GM23248 (cell line): ENCODE measurements around the gene DENND2D. TPM values are rescaled to one million over a fixed set of nuclear protein-coding genes. Genes with fewer than 3 reads are reported as not detected.
A peak's percentile ranks its signal among the peaks of the same experiment; 100 is the strongest.

Experiments
- DNase-seq: peaks from one replicate; pipeline ENCODE4 v3.0.0-alpha.2; 2015
- H2AFZ ChIP-seq: fragments of 200-600 bp; sonication (generic); 2 replicates; pipeline ENCODE4 v1.6.1; 2016; ENCODE audit warnings: antibody characterized with exemption
- H3F3A ChIP-seq: fragments of 200-600 bp; sonication (generic); 2 replicates; pipeline ENCODE4 v1.6.1; 2016; ENCODE audit warnings: mild to moderate bottlenecking, antibody characterized with exemption, mixed run types; ENCODE audit not compliant: insufficient read depth
- H3K27ac ChIP-seq: fragments of 200-600 bp; sonication (generic); 2 replicates; pipeline ENCODE4 v1.5.1; 2016; ENCODE audit warnings: mild to moderate bottlenecking
- H3K27me3 ChIP-seq: fragments of 200-600 bp; sonication (generic); replicated peaks from 2 replicates; pipeline ENCODE4 v1.6.1; 2016; ENCODE audit warnings: mild to moderate bottlenecking; ENCODE audit not compliant: insufficient read depth
- H3K36me3 ChIP-seq: fragments of 200-600 bp; sonication (generic); 2 replicates; pipeline ENCODE4 v1.6.1; 2016; ENCODE audit warnings: low read depth, mild to moderate bottlenecking
- H3K4me1 ChIP-seq: fragments of 200-600 bp; sonication (generic); 2 replicates; pipeline ENCODE4 v1.6.1; 2016; ENCODE audit warnings: mild to moderate bottlenecking; ENCODE audit not compliant: insufficient read depth
- H3K4me2 ChIP-seq: fragments of 200-600 bp; sonication (generic); one replicate; pipeline ENCODE4 v1.6.1; 2016; ENCODE audit warnings: mild to moderate bottlenecking; ENCODE audit not compliant: unreplicated experiment
- H3K4me3 ChIP-seq: fragments of 200-600 bp; sonication (generic); 2 replicates; pipeline ENCODE4 v1.5.1; 2016; ENCODE audit warnings: mild to moderate bottlenecking
- H3K79me2 ChIP-seq: fragments of 200-600 bp; sonication (generic); 2 replicates; pipeline ENCODE4 v1.6.1; 2016; ENCODE audit warnings: mild to moderate bottlenecking; ENCODE audit not compliant: insufficient read depth
- H3K9ac ChIP-seq: fragments of 200-600 bp; sonication (generic); 2 replicates; pipeline ENCODE4 v1.6.1; 2016; ENCODE audit warnings: mild to moderate bottlenecking
- H3K9me2 ChIP-seq: fragments of 200-600 bp; sonication (generic); 2 replicates; pipeline ENCODE4 v1.6.1; 2016; ENCODE audit warnings: mixed run types, mild to moderate bottlenecking, moderate library complexity; ENCODE audit not compliant: insufficient read depth
- H3K9me3 ChIP-seq: fragments of 200-600 bp; sonication (generic); one replicate; pipeline ENCODE4 v1.6.1; 2017; ENCODE audit warnings: low read depth
- H4K20me1 ChIP-seq: fragments of 200-600 bp; sonication (generic); 2 replicates; pipeline ENCODE4 v1.6.0; 2016; ENCODE audit not compliant: insufficient read depth
- EZH2 ChIP-seq: fragments of 200-600 bp; sonication (generic); IDR thresholded peaks from 2 replicates; pipeline ENCODE4 v1.6.1; 2018; ENCODE audit warnings: antibody characterized with exemption, mild to moderate bottlenecking; ENCODE audit not compliant: insufficient read depth, poor library complexity, severe bottlenecking
- EZH2phosphoT487 ChIP-seq: fragments of 200-600 bp; sonication (generic); IDR thresholded peaks from 2 replicates; pipeline ENCODE4 v1.6.1; 2018; ENCODE audit warnings: antibody characterized with exemption, moderate library complexity, mild to moderate bottlenecking, low read depth; ENCODE audit not compliant: insufficient read depth
- WGBS, 2 experiments: methylation state at CpG; one replicate each; pipeline ENCODE4 v1.1.6; 2015 to 2017; ENCODE audit warnings: low lambda C conversion rate in 2 of 2, low coverage in 1 of 2; ENCODE audit errors: missing lambda C conversion rate in 2 of 2; 5-methylcytosine and 5-hydroxymethylcytosine counted together
- in situ Hi-C: fragments of 300-500 bp; cut with MboI; formaldehyde crosslinking; loops from 2 replicates; pipeline ENCODE4 v1.15.0; 2020
- polyA plus RNA-seq: library from polyadenylated mRNA; unstranded; fragments of >200 nt; fragmentation: Nextera tagmentation; extraction: Ambion mirVana; gene quantifications from 2 replicates; pipeline ENCODE4 v1.2.1, GENCODE V29; 2016
- total RNA-seq: library from RNA; depleted of rRNA; stranded (reverse); fragments of >200 nt; shearing (Covaris generic); gene quantifications from 2 replicates; pipeline ENCODE4 v1.2.3, GENCODE V29; 2014

DENND2D gene
- total and polyA plus RNA-seq, 2 experiments from 2014 or later: 3.7 to 6.6 TPM

DNA sequence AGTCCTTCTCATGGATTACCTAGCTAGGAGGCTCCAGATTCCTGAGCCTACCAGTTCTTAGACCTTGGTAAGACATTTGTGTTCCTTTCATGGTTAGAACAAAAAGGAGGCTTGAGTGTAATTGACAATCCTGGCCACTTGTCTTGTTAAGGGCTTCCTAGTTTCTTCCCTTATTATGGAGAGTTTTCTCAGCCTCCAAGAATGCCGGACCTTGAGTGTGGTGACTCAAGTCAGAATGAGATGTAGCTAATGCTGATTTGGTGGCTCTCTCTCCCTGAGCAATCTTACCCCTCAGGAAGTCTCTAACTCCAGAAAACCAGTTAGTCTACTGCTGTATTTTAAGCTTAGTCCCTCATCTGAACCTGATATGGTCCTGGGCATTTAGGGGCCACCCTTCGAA is 41.4 kb upstream of the DENND2D start:
- H3K9ac ChIP-seq: no peak overlapping the region
- in situ Hi-C loops: no loop called here
- H3K9me3 ChIP-seq: no peaks in the 10 kb centered on the region
- peak; percentile 24 for DNase-seq
- H3K79me2 ChIP-seq: no peaks in the 10 kb centered on the region
- no peak overlapping the region for H3K4me3 ChIP-seq
- no peaks in the 10 kb centered on the region; the same call in 1 of the 2 replicates for H3K27me3 ChIP-seq
- no peaks in the 10 kb centered on the region for H4K20me1 ChIP-seq
- H3K27ac ChIP-seq: no peak overlapping the region
- no peaks in the 10 kb centered on the region for H3K4me1 ChIP-seq
- H3F3A ChIP-seq: no peaks in the 10 kb centered on the region
- H3K4me2 ChIP-seq: no peak overlapping the region
- H3K36me3 ChIP-seq: no peaks in the 10 kb centered on the region
- TF ChIP-seq EZH2: no peak
- TF ChIP-seq EZH2phosphoT487: no peak
- no peaks in the 10 kb centered on the region for H3K9me2 ChIP-seq
- H2AFZ ChIP-seq: no peak overlapping the region
- 26 to 46% methylated on average over 2 of the region's 2 CpGs for WGBS, 2 experiments

DNA sequence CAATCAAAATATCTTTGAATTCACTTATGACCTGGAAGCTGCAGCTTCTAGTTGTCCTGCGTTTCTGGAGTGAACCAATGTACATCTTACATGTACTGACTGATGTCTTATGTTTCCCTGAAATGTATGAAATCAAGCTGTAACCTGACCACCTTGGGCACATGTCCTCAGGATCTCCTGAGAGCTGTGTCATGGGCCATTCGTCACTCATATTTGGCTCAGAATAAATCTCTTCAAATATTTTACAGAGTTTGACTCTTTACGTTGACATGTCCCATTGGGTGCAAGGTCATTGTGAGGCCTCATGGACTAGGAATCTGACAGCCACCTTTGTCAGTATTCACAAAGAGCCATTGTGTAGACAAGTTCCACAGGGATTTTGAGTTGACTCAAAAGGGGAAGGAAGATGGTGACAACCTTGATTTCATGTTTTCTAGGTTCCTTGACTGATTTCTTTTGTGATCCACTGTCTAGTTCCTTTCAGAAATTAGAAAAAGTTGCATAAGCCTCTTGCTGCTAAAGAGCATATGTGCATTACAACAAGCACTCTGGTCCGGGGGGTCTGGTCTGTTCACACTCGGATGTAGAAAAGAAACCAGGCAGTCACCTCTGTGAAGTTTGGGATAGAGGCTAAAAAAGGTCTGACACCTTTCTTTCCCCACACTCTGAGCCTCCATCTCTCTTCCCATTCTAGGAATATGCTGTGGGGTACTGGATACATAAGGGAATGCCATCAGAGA is 37.8 kb upstream of the DENND2D start:
- H4K20me1 ChIP-seq: no peaks in the 10 kb centered on the region
- WGBS, 2 experiments: 67 to 76% methylated on average over 5 of the region's 5 CpGs
- no peak overlapping the region for H2AFZ ChIP-seq
- peaks cover 10% of the 10 kb centered on the region; the same call in 1 of the 2 replicates for H3F3A ChIP-seq
- H3K27me3 ChIP-seq: no peaks in the 10 kb centered on the region
- H3K79me2 ChIP-seq: no peaks in the 10 kb centered on the region
- no peak overlapping the region for H3K27ac ChIP-seq
- no peaks in the 10 kb centered on the region for H3K9me3 ChIP-seq
- no peak overlapping the region for H3K4me3 ChIP-seq
- no peak overlapping the region for H3K9ac ChIP-seq
- no peak overlapping the region for H3K4me2 ChIP-seq
- in situ Hi-C loops: no loop called here
- no peak for DNase-seq
- no peaks in the 10 kb centered on the region for H3K9me2 ChIP-seq
- no peak for TF ChIP-seq EZH2
- TF ChIP-seq EZH2phosphoT487: no peak
- peaks cover 16% of the 10 kb centered on the region for H3K4me1 ChIP-seq
- H3K36me3 ChIP-seq: no peaks in the 10 kb centered on the region

DNA sequence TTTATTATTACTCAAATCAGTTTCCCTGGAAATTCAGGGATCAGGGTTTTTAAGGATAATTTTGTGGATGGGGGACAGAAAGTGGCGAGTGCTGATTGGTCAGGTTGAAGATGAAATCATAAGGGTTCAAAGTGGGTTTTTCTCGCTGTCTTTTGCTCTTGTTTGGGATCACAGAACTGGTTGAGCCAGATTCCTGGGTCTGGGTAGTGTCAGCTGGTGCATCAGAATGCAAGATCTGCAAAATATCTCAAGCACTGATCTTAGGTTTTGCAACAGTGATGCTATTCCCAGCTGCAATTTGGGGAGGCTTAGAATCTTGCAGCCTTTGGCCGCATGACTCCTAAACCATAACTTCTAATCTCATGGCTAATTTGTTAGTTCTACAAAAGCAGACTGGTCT is 36.4 kb upstream of the DENND2D start:
- H3F3A ChIP-seq: peaks cover 10% of the 10 kb centered on the region; the same call in 1 of the 2 replicates
- H3K36me3 ChIP-seq: no peaks in the 10 kb centered on the region
- H3K9me3 ChIP-seq: no peaks in the 10 kb centered on the region
- WGBS, 2 experiments: 85 to 90% methylated on average over 3 of the region's 3 CpGs
- no peaks in the 10 kb centered on the region for H3K27me3 ChIP-seq
- H3K79me2 ChIP-seq: no peaks in the 10 kb centered on the region
- H3K27ac ChIP-seq: no peak overlapping the region
- H3K4me3 ChIP-seq: no peak overlapping the region
- H3K4me2 ChIP-seq: no peak overlapping the region
- H2AFZ ChIP-seq: no peak overlapping the region
- no peaks in the 10 kb centered on the region for H3K9me2 ChIP-seq
- H4K20me1 ChIP-seq: no peaks in the 10 kb centered on the region
- no peak overlapping the region for H3K9ac ChIP-seq
- in situ Hi-C loops: no loop called here
- H3K4me1 ChIP-seq: peaks cover 16% of the 10 kb centered on the region
- no peak for DNase-seq
- TF ChIP-seq EZH2phosphoT487: no peak
- no peak for TF ChIP-seq EZH2

DNA sequence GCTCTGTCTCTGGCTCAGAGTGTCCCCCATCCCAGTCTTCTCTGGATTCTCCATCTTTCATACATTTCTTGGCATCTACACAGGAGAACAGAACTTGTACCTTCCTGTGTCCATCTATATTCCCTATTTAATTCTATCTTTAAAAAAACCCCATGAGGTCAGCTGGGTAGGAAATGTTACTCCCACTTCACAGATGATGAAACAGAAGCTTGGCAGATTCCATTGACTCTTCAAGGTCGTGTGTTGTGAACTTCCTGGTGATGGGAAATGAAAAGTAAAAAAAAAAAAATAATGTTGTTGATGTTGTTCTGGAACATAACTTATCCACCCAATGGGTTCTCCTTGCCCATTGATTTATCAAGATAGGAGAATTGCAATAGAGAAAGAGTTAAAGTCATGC is 35.9 kb upstream of the DENND2D start:
- no peaks in the 10 kb centered on the region for H3K27me3 ChIP-seq
- no peaks in the 10 kb centered on the region for H3K36me3 ChIP-seq
- peaks cover 16% of the 10 kb centered on the region for H3K4me1 ChIP-seq
- no peaks in the 10 kb centered on the region for H3K9me3 ChIP-seq
- 0 to 13% methylated on average over 1 of the region's 1 CpG for WGBS, 2 experiments
- H3F3A ChIP-seq: peaks cover 10% of the 10 kb centered on the region; the same call in 1 of the 2 replicates
- H3K79me2 ChIP-seq: no peaks in the 10 kb centered on the region
- in situ Hi-C loops: no loop called here
- H2AFZ ChIP-seq: no peak overlapping the region
- no peak overlapping the region for H3K4me3 ChIP-seq
- TF ChIP-seq EZH2phosphoT487: no peak
- TF ChIP-seq EZH2: no peak
- H3K4me2 ChIP-seq: no peak overlapping the region
- no peaks in the 10 kb centered on the region for H3K9me2 ChIP-seq
- DNase-seq: no peak
- H3K27ac ChIP-seq: no peak overlapping the region
- H3K9ac ChIP-seq: no peak overlapping the region
- no peaks in the 10 kb centered on the region for H4K20me1 ChIP-seq
